Subcutaneous adipose tissue (tissue), 4 donors: ENCODE measurements around the gene CDC16. TPM values are rescaled to one million over a fixed set of nuclear protein-coding genes. Genes with fewer than 3 reads are reported as not detected.

Source experiments
- CTCF ChIP-seq: fragments of 450-650 bp; IDR thresholded peaks from one replicate; pipeline ENCODE4 v1.5.1; 2016; ENCODE audit warnings: low read depth, mild to moderate bottlenecking, control low read depth, antibody characterized with exemption, moderate library complexity
- total RNA-seq, 4 donors: library from RNA; depleted of rRNA; stranded (reverse); fragments of >200 nt; gene quantifications; one replicate each; pipeline ENCODE4 v1.1.0, GENCODE V29; 2016

The CDC16 gene
- total RNA-seq, 4 donors from 2014 or later = 69.6 to 95.5 (median 91.6) TPM

GRCh38 chr13:114236227-114236626 lies 1.5 kb downstream of the CDC16 start:
- no peak for TF ChIP-seq CTCF

- TF ChIP-seq CTCF = no peak
Observed at GRCh38 chr13:114237415-114238112, 2.9 kb downstream of the CDC16 start.

GRCh38 chr13:114241918-114242317 lies 7.2 kb downstream of the CDC16 start:
- TF ChIP-seq CTCF = no peak

GRCh38 chr13:114243971-114244370 lies 9.3 kb downstream of the CDC16 start:
- no peak for TF ChIP-seq CTCF

- no peak for TF ChIP-seq CTCF
Observed at GRCh38 chr13:114244637-114245036, 9.9 kb downstream of the CDC16 start.

- TF ChIP-seq CTCF = no peak
Observed at GRCh38 chr13:114248011-114248410, 13.3 kb downstream of the CDC16 start.

GRCh38 chr13:114249077-114249476 lies 14.4 kb downstream of the CDC16 start:
- TF ChIP-seq CTCF = no peak
